B cell (primary cell): ENCODE data around the gene POFUT2.

Experiments used
- EZH2 ChIP-seq: IDR thresholded peaks from 2 replicates; pipeline ENCODE4 v1.6.1; 2012; ENCODE audit warnings: borderline replicate concordance, low read depth, mild to moderate bottlenecking, moderate library complexity, low read length; ENCODE audit not compliant: insufficient read depth, poor library complexity, severe bottlenecking
- TF ChIP-seq, protein P1 (sequence below): fragments of 200-600 bp; IDR thresholded peaks from one replicate; pipeline ENCODE4 v1.8.0; 2022; ENCODE audit warnings: antibody characterized with exemption, mild to moderate bottlenecking

GRCh38 chr21:45296638-45297037 is 8.9 kb upstream of the POFUT2 start:
- TF ChIP-seq EZH2: no peak
- TF ChIP-seq, protein P1, sequence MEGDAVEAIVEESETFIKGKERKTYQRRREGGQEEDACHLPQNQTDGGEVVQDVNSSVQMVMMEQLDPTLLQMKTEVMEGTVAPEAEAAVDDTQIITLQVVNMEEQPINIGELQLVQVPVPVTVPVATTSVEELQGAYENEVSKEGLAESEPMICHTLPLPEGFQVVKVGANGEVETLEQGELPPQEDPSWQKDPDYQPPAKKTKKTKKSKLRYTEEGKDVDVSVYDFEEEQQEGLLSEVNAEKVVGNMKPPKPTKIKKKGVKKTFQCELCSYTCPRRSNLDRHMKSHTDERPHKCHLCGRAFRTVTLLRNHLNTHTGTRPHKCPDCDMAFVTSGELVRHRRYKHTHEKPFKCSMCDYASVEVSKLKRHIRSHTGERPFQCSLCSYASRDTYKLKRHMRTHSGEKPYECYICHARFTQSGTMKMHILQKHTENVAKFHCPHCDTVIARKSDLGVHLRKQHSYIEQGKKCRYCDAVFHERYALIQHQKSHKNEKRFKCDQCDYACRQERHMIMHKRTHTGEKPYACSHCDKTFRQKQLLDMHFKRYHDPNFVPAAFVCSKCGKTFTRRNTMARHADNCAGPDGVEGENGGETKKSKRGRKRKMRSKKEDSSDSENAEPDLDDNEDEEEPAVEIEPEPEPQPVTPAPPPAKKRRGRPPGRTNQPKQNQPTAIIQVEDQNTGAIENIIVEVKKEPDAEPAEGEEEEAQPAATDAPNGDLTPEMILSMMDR: no peak
